Activated gamma-delta T cell treated with Interleukin-2 at 50 U/mL for 16 hours (primary cell): ENCODE data around the gene MGST2.
"Not testable (repeated sequence)": the region's sequence is repeated elsewhere in the genome, so short reads cannot be mapped to it uniquely, and the experiment has no call there.

ENCODE experiments used
- DNase-seq: peaks from one replicate; pipeline ENCODE4 v3.0.0-alpha.2; 2020

The MGST2 gene

GRCh38 chr4:139672732-139673131, 7.1 kb downstream of the MGST2 start:
- DNase-seq, result no peak

DNA sequence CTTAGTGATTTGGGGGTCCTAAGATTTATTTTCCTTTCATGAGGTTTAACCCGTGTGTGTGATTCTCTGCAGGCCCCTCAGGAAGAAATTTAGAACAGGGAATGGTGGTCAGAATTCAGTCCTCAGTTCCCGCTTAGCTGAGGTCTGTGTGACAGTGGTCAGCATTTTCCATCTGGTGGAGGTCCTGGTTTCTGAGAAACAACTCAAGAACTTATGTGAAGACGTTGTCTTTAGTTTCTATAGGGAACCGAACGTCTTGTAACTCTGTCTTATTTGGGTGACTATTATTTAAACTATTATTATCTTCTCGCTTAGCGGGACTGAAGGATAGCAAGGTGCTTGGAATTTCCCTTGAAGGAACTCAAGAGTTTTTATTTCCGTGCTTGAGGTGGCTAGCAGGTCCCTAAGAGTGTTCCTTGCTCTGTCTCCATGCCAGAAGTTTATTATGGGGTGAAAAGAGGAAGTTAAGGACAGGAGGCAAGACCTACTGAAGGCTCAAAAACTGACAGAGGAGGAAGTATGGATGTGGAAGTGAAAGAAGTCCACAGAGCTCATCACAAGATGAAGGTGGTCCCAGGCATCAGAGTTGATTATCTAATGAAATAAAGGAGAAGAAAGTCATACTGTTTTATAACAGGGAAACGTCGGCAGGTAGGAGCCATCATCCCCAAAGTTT, 9.4 kb downstream of the MGST2 start:
- DNase-seq, result no peak

DNA sequence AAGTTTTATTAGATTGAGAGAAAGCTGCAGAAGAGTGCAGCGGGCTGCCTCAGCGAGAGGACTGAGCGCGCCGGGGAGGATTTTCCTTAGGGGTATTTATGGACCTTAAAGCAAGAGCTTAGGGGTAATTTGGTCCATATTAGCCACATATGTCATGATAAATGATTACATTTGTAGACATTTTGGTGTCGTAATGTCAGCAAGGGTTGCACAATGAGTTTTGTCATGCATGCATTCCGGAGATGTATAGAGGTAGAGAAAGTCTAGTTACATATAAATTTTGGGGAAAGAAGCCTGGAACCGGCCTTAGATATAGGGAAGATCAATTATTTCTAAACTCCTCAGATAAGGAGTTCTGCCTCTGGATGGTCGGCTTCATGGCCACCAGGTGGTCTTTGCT, 10.0 kb downstream of the MGST2 start:
- no peak for DNase-seq

DNA sequence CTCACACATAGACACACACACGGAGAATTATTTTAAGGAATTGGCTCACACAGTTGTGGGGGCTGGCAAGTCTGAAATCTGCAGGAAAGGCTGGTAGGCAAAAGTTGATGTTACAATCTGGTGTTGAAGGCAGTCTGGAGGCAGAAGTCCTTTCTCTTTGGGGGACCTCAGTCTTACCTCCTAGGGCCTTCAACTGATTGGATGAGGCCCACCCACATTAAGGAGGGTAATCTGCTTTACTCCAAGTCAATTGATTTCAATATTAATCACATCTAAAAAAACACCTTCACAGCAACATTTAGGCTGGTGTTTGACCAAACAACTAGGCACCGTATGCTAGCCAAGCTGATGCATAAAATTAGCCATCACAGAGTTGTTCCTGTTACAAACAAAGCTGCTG, 10.7 kb downstream of the MGST2 start:
- DNase-seq, result no peak

DNA sequence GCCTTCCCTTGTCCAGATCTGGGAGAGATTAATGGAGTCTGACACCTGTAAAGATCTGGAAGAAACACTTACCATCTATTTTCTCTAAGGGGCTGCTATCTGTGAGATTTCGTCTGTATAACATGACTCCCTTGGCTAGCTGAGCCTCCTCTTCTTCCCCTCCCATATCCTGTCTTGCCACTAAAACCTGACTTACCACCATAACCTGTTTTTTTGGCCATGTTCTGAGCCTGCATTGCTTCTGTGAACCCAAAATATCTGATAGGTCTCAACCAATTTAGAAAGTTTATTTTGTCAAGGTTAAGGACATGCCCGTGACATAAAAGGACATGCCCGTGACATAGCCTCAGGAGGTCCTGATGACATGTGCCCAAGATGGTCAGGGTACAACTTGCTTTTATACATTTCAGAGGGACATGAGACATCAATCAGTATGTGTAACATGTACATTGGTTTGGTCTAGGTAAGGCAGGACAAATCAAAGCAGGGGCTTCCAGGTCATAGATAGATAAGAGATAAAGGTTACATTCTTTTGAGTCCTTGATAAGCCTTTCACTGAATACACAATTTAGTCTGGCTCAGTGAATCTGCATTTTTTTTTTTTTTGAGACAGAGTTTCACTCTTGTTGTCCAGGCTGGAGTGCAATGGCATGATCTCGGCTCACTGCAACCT, 11.4 kb downstream of the MGST2 start:
- no peak for DNase-seq

DNA sequence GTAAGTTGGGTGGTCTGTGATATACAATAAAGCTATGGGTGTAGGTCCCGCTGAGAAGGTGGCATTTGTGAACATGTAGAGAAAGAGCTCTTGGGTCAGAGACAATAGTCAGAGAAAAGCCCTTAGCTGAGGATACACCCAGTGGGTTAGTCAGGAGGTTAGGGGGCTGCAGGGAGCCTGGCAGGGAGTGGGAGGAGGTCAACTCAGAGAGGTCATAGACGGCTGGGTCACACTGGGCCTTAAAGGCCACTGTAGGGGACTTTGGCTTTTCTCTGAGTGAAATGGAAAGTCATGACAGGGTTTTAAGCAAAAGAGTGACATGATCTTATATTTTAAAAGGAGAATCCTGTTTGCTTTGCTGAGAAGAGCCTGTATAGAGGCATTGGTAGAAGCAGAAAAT, 16.7 kb downstream of the MGST2 start:
- no peak for DNase-seq

DNA sequence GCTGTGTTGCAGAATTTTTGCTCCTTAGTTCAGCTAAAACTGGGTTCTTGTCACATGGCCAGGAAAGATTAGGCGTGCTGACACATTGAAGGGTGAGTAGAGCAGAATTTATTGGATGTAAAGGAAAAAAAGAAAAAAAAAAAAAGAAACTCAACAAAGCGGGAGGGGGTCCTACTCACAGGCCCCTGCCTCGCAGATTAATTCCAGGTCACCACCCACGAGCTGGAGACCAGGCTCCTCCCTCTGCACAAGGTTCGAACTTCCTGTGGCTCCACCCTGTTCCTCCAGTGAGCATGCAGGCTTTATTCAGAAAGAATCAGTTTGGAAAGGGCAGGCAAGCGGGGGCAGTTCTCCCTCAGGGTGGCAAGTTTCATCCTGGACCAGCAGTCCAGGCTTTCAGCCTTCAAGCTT, 17.1 kb downstream of the MGST2 start:
- no peak for DNase-seq

DNA sequence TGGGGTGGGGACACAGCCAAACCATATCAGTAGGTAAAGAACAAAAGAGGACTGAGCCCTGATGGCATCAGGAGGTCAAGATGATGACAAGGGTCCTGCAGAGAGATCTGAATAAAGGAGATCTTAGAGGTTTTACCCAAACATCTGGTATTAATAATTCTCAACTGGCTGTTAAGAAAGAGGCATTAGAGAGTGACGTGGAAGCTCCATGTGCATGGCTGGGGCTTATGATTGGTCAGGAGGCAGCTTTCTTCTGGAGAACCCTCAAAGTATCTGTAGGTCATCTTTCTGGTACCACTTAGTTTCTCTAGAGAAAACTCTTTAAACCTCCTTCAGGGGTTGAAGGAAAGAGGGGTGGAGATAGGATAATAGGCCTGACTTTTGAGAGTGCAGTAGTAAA, 18.7 kb downstream of the MGST2 start:
- no peak for DNase-seq

DNA sequence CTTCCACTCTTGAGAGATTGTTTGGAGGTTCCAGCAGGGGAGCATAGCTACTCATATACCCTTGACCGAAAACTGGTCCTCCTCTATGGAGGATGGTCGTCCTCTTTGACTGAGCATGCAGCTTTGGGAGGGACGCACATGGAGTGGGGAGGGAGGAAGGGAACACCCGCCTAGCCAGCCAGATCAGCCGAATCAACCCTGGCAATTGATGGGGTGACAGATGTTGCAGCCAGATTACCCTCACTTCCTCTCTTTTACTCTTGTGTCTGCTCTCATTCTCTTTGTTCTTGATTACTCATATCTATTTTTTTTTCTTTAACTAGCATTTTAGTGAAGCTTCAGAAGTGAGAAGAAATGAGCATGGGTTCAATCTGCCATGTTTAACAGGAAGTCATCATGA, 19.6 kb downstream of the MGST2 start:
- DNase-seq, result no peak

- no peak for DNase-seq
Observed at GRCh38 chr4:139686130-139686529, 20.5 kb downstream of the MGST2 start.

DNA sequence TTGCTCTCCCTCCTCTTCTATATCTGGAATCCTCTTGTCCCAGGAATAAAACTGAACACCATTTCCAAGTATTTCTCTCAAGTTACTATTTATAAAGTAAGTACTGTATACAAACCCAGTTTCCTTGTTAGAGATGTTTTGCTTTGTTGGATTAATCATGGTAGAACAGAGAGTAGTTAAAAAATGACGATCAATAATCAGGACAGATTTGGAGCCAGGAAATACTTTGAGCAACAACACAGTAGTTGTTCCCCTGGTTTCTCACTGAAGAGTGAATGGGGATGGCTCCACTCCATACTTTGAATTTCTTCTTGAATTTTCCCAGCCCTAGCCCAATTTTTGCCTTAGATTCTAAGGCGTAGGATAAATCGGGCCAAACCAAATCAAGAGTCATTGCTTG, 21.4 kb downstream of the MGST2 start:
- no peak for DNase-seq

GRCh38 chr4:139689093-139689722, 23.6 kb downstream of the MGST2 start:
- no peak for DNase-seq

DNA sequence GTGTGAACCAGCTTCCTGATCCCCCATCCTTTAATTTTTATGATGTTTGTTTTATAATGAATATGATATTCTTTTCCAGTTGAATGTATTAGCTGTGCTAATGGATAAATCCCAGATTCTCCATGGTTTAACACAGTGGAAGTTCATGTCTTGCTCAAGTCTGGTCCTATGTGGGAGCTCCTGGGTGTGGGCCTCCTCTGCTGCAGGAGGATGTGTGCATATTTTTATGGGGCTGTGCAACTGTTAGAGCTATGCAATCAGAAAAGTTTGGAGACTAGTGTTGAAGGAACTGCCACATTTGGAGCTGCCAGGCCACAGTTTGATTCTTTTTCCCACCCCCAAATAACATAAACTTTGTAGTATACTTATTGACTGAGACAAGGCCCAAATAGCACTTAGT, 24.8 kb downstream of the MGST2 start:
- no peak for DNase-seq

- DNase-seq, result no peak
Observed at GRCh38 chr4:139692309-139693012, 26.8 kb downstream of the MGST2 start.

GRCh38 chr4:139694522-139695107, 29.0 kb downstream of the MGST2 start:
- DNase-seq, result no peak

GRCh38 chr4:139696491-139696890, 30.9 kb downstream of the MGST2 start:
- no peak for DNase-seq

GRCh38 chr4:139698167-139698925, 32.7 kb downstream of the MGST2 start:
- DNase-seq, result not testable (repeated sequence)

DNA sequence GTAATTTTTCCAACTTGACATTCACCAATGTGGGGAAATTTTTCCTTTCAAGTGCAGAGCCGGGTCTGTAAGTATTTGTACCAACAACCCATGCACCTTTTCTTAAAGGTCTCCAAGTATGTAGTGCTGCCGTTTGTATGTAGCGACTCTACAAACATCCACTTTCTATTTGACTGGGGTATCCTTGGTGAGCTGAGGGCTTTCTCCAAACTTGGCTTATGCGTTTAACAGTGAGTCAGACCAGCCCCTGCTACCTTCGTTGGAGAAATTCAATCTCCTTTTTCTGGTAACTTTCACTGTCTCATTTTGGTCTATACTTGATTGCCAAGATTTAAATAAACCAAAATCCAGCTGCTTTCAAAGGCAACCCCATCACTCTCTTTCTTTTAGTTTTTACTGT, 34.9 kb downstream of the MGST2 start:
- no peak for DNase-seq

DNA sequence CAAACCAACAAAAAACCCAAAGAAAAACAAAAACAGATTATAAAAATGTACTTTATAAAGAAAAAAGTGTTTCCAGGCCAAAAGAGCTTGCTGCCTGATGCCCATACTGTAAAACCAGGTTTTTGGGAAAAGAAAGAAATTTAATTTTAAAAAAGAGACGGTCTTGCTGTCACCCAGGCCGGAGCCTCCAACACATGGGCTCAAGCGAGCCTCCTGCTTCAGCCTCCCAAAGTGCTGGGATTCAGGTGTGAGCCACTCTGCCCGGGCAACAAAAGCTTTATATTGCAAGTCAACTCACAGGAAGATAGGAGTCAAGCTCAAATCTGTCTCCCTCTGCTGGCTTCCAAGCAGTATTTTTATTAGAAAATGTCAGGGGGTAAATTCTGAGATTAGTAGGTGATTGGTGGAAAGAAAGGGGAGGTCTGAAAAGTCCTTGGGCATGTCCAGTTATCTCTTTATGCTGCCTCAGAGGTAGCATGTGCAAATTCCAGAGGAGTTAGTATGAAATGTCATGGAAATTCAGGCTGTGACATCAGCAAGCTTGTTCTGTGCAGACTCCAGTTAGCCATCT, 39.4 kb downstream of the MGST2 start:
- DNase-seq, result no peak

DNA sequence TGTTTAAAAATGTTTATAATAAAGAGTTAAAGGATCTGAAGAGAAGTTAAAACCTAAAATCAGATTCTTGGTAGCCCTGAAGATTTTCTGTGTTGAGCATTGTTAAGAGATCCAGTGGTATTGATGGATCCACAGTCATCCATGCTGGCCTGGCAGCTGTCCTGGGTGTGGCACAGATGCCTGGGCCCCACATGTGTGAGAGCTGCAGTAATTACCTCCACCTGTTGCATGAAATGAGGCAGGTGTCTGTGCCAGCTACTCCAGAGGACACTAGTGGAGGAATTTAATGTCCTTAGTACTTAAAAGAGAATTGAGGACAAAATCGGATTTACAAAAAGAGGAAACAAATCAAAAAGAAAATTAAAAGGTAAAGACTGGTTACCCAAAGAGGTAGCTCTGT, 44.0 kb downstream of the MGST2 start:
- DNase-seq, result no peak

DNA sequence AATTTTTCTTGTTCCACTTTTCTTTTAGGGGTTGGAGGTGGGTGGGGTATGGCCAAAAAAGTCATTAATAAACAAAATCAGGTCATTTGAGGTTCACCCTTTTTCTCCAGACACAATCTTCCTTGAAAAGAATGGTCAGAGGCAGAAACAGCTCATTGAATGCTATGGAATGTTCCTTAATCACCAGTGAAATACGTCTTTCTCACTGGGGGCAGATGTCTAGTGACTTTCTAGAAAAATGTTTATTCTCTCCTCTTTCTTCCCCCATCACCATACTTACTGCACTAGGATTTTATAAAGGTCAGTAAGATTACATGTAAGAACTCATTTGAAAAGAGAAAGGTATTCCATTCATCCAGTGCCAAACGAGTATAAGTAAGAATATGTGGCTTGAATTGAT, 44.5 kb downstream of the MGST2 start:
- no peak for DNase-seq

GRCh38 chr4:139711461-139711860, 45.8 kb downstream of the MGST2 start:
- DNase-seq, result no peak
